MCF 10A (cell line): ENCODE results near the gene IL22RA2. TPM values are rescaled to one million over a fixed set of nuclear protein-coding genes. Genes with fewer than 3 reads are reported as not detected.

ENCODE experiments used
- BruUV-seq: library from RNA; stranded (reverse); fragments of 400-500 nt; replicated peaks from 2 replicates; lab custom pipeline; 2021; lab: Mats Ljungman, UMichigan
- CTCF ChIA-PET: fragments of 300-600 bp; sonication (Branson Sonifier 250); formaldehyde crosslinking; extraction: SDS; loops from one replicate; lab custom pipeline; 2021; ENCODE audit warnings: antibody characterized with exemption, inconsistent platforms; lab: Yijun Ruan, JAX
- POLR2A ChIA-PET: fragments of 300-600, 350-650 bp; sonication (Branson Sonifier 250); formaldehyde crosslinking; extraction: SDS; loops from one replicate; lab custom pipeline; 2020; ENCODE audit warnings: antibody characterized with exemption, inconsistent platforms; lab: Yijun Ruan, JAX
- DNase-seq: peaks from one replicate; pipeline ENCODE4 v3.0.0-alpha.2; 2018; ENCODE audit not compliant: unreplicated experiment
- H3K27ac Mint-ChIP-seq: one replicate; pipeline ENCODE4 v1.8.0; 2022; ENCODE audit warnings: mild to moderate bottlenecking, low read depth, mixed read lengths; ENCODE audit not compliant: unreplicated experiment
- H3K27me3 Mint-ChIP-seq: one replicate; pipeline ENCODE4 v1.8.0; 2022; ENCODE audit warnings: mixed read lengths; ENCODE audit not compliant: insufficient read depth, unreplicated experiment
- H3K36me3 Mint-ChIP-seq: one replicate; pipeline ENCODE4 v1.8.0; 2022; ENCODE audit warnings: mild to moderate bottlenecking, moderate library complexity, mixed read lengths; ENCODE audit not compliant: insufficient read depth, unreplicated experiment
- H3K4me1 Mint-ChIP-seq: one replicate; pipeline ENCODE4 v1.8.0; 2022; ENCODE audit warnings: mixed read lengths; ENCODE audit not compliant: insufficient read depth, unreplicated experiment
- H3K4me3 Mint-ChIP-seq: one replicate; pipeline ENCODE4 v1.8.0; 2022; ENCODE audit warnings: mild to moderate bottlenecking, moderate library complexity, mixed read lengths; ENCODE audit not compliant: unreplicated experiment
- H3K9me3 Mint-ChIP-seq: one replicate; pipeline ENCODE4 v1.8.0; 2022; ENCODE audit warnings: mixed read lengths; ENCODE audit not compliant: unreplicated experiment
- intact Hi-C: fragments of 100-400 bp; cut with micrococcal nuclease; formaldehyde crosslinking; loops from 2 replicates; pipeline ENCODE4 v1.14.1; 2022
- total RNA-seq: library from RNA; stranded (reverse); gene quantifications from 2 replicates; pipeline ENCODE4 v1.2.3, GENCODE V29; 2022
- TF ChIP-seq, protein P1 (sequence below): fragments of 200-600 bp; IDR thresholded peaks from one replicate; pipeline ENCODE4 v1.8.0; 2022; ENCODE audit warnings: antibody characterized with exemption, mild to moderate bottlenecking; ENCODE audit not compliant: unreplicated experiment

The IL22RA2 gene
- total RNA-seq, 1 experiment from 2014 or later: not detected

DNA sequence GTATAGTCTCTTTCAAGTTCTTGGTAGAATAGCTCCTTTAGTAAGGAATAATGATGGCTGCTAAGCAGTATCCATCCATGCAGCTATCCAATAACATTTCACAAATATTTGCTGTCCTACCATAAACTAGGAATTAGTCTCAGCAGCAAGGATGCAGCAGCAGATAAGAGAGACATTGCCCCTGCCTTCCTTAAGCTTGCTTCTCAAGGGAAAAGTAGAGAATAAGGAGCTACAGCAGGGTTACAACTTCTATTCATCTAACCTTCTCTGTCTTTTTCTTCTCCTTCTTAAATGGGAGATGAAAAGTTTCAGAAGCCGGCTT lies 2.4 kb downstream of the IL22RA2 start:
- no peaks in the 10 kb centered on the region for H3K36me3 Mint-ChIP-seq
- DNase-seq: no peak
- intact Hi-C loops: no loop called here
- H3K27ac Mint-ChIP-seq: no peak overlapping the region
- POLR2A ChIA-PET: interaction anchor here (1.4 kb wide), 1 partner anchor 9 kb away, joined by 3 read pairs; no protein-coding TSS in a partner anchor
- no TSS peak for BruUV-seq
- no peaks in the 10 kb centered on the region for H3K27me3 Mint-ChIP-seq
- peaks cover 4% of the 10 kb centered on the region for H3K4me1 Mint-ChIP-seq
- no peaks in the 10 kb centered on the region for H3K9me3 Mint-ChIP-seq
- TF ChIP-seq, protein P1, sequence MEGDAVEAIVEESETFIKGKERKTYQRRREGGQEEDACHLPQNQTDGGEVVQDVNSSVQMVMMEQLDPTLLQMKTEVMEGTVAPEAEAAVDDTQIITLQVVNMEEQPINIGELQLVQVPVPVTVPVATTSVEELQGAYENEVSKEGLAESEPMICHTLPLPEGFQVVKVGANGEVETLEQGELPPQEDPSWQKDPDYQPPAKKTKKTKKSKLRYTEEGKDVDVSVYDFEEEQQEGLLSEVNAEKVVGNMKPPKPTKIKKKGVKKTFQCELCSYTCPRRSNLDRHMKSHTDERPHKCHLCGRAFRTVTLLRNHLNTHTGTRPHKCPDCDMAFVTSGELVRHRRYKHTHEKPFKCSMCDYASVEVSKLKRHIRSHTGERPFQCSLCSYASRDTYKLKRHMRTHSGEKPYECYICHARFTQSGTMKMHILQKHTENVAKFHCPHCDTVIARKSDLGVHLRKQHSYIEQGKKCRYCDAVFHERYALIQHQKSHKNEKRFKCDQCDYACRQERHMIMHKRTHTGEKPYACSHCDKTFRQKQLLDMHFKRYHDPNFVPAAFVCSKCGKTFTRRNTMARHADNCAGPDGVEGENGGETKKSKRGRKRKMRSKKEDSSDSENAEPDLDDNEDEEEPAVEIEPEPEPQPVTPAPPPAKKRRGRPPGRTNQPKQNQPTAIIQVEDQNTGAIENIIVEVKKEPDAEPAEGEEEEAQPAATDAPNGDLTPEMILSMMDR: no peak
- no peak overlapping the region for H3K4me3 Mint-ChIP-seq
- CTCF ChIA-PET: interaction anchor here (0.6 to 2.9 kb wide), 5 partner anchors 33 to 631 kb away, joined by 3 to 19 read pairs (median 3); no protein-coding TSS in a partner anchor

DNA sequence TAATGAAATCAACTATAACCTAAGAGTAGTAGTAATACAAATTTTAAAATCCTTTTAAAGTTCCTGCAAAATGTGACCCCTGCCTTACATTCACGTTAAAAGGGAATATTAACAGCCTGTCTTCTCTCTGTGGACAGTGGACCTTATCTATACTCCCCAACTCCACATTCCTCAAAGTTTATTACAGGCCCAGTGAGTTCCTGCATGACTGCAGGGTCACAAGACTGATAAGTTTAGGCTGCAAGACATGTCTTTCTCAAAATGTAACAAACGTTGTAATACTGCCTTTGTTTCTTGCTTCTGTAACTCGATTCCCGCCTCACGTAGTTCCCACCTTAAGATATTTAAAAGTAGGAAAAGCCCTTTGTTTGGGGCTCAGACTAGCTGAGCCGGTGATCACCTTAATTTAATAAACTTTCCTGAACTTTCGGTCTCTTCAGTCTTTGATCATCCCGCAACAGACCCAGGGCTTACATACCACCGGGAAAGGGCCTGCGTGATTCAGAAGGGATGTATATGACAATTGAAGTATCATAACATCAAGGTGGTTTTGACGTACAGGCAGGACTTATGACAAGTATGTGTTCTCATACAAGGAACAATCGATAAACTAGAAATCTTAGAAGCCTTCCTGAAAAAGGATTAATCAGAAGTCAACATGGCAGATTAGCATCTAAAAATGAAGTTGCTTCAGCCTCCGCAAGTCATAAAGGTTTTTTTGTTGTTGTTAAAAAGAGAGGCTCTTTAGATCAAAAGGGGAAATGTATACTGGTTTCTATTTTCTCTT lies 3.0 kb downstream of the IL22RA2 start:
- no peaks in the 10 kb centered on the region for H3K9me3 Mint-ChIP-seq
- intact Hi-C loops: no loop called here
- no peak for DNase-seq
- no peaks in the 10 kb centered on the region for H3K27me3 Mint-ChIP-seq
- ChIA-PET CTCF (interaction anchor here (0.6 to 2.9 kb wide), 5 partner anchors 32 to 76 kb away, joined by 3 to 19 read pairs (median 3); no protein-coding TSS in a partner anchor), POLR2A (interaction anchor here (1.4 to 2.0 kb wide), 3 partner anchors 8 to 72 kb away, joined by 3 to 5 read pairs (median 4); no protein-coding TSS in a partner anchor)
- TF ChIP-seq, protein P1: no peak
- no peak overlapping the region for H3K27ac Mint-ChIP-seq
- no peak overlapping the region for H3K4me3 Mint-ChIP-seq
- no peaks in the 10 kb centered on the region for H3K36me3 Mint-ChIP-seq
- H3K4me1 Mint-ChIP-seq: peaks cover 6% of the 10 kb centered on the region
- no TSS peak for BruUV-seq

DNA sequence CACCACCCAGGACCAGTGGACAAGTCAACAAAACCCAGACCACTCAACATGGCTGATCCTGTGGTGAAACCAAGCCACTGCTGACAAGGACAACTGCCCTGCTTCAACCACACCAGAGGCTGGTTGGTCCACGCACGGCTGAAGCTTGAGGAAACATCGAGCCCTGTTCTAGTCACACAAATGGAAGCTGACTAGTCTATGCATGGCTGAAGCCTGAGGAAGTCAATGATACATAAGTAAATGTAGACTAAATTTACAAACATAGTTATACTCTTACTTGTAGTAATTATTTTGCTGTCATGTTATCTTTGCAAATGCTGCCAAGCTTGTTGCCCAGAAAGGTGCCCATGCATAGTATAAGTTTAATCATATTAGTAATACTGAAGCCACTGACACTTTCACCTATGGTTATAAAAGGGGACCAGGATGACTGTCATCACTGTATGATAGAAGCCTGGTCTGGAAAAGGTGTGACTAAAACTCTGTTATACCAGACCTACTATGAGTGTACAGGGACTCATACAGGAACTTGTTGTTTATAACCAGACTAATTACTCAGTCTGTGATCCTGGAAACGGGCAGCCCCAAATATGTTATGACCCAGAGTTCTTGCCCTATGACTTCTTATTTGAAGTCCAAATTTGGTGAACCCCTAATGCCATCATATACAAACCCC lies 5.6 kb downstream of the IL22RA2 start:
- DNase-seq: no peak
- Mint-ChIP-seq H3K36me3 (no peaks in the 10 kb centered on the region), H3K9me3 (peaks cover 6% of the 10 kb centered on the region), H3K4me1 (peaks cover 12% of the 10 kb centered on the region), H3K27ac (no peak overlapping the region), H3K4me3 (no peak overlapping the region), H3K27me3 (no peaks in the 10 kb centered on the region)
- TF ChIP-seq, protein P1: no peak
- ChIA-PET CTCF (interaction anchor here (0.6 to 4.2 kb wide), 8 partner anchors 18 to 155 kb away, joined by 4 to 116 read pairs (median 30); no protein-coding TSS in a partner anchor), POLR2A (no interaction called here)
- intact Hi-C loops: loop anchor here (5.0 kb wide), 1 partner anchor 201 kb away; no protein-coding TSS in a partner anchor
- BruUV-seq: no TSS peak
